Renal cortex interstitium (tissue), 11 donors: ENCODE results near the gene SRP9. TPM values are rescaled to one million over a fixed set of nuclear protein-coding genes. Genes with fewer than 3 reads are reported as not detected.
"Not testable (repeated sequence)": the region's sequence is repeated elsewhere in the genome, so short reads cannot be mapped to it uniquely, and the experiment has no call there.

Experiments
- DNase-seq, 11 donors: peaks; one replicate each; pipeline ENCODE4 v3.0.0-alpha.2; 2013; ENCODE audit warnings: low read depth in 9 of 11, low spot score in 4 of 11; ENCODE audit errors: extremely low read depth in 1 of 11
- polyA plus RNA-seq, 3 donors: library from polyadenylated mRNA; unstranded; fragments of 120-200 nt; gene quantifications; one replicate each; pipeline ENCODE4 v1.2.1, GENCODE V29; 2013; ENCODE audit not compliant: insufficient read length in 3 of 3

The SRP9 gene
- polyA plus RNA-seq, 3 donors: 397 to 497 (median 435) TPM

GRCh38 chr1:225820522-225821120 is 43.0 kb downstream of the SRP9 start:
- no peak for DNase-seq

DNA sequence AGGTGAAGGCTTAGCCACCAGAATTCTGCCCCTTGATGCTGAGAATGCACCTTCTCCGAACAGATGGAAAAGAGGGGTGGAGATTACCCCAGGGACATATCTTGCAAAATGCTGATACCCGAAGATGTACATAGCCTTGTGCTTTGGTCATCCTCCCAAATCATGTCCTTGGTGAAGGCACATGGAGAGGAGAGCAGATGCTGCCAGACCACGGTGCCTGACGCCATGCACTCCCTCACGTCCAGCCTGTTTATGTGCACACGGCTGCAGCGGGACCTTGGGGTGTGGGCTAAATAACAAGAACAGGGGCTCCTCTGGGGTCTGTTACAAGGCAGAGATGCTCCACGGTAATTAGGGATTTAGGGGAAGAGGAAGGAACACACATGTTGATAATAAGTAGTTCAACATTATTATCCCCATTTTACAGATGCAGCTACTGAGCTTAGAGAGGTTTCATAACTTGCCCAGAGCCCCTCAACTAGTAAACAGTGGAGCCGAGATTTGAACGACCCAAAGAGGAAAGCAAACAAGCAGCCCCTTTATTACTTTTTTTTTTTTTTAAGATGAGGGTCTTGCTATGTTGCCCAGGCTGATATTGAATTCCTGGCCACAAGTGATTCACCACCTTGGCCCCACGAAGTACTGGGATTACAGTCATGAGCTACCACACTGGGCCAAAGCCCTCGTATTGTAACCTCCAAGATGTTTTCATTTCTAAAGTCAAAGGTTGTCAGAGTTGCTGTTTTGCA is 45.2 kb downstream of the SRP9 start:
- DNase-seq: no peak

GRCh38 chr1:225823811-225824261 is 46.2 kb downstream of the SRP9 start:
- no peak for DNase-seq

DNA sequence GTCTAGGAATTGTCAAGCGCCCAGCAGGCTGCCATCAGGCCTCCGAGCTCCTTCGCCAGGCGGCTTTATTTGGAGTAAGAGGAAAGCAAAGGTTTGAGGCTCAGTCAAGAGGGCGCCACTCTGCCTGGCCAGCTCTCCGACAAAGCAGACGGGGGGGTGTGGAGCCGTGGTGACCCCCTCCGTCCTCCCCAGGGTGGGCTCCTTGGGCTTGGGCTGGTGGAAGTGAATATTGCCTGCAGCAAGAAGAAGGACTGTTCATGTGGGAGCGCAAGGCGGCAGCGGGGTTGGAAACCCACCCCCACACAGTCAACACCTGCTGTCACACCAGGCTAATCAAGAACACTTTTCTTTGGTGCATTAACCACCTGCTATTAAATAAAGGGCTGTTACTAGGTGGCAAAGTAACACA is 46.9 kb downstream of the SRP9 start:
- no peak for DNase-seq

- DNase-seq: no peak
These were observed 47.5 kb downstream of the SRP9 start for GRCh38 chr1:225825078-225825477.

- no peak for DNase-seq
These were observed 48.0 kb downstream of the SRP9 start for GRCh38 chr1:225825607-225826007.

DNA sequence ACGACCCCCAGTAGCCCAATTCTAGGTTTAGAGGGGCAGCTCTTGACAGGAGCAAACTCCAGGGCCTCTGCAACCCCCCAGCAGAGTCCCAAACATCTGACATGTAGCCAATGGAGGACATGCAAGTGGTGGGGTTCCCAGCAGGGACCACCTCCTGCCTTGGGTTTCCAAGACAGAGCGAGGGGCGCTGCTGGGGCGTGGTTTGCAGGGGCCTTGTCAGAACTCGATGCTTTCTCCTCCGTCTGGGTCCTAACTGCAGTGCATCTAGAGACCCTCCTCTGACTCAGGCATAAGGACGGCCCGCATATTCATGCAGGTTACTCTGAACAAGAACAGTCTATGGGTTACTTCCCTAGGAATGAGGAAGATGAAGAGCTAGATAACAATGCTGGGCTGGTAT is 49.5 kb downstream of the SRP9 start:
- no peak for DNase-seq

DNA sequence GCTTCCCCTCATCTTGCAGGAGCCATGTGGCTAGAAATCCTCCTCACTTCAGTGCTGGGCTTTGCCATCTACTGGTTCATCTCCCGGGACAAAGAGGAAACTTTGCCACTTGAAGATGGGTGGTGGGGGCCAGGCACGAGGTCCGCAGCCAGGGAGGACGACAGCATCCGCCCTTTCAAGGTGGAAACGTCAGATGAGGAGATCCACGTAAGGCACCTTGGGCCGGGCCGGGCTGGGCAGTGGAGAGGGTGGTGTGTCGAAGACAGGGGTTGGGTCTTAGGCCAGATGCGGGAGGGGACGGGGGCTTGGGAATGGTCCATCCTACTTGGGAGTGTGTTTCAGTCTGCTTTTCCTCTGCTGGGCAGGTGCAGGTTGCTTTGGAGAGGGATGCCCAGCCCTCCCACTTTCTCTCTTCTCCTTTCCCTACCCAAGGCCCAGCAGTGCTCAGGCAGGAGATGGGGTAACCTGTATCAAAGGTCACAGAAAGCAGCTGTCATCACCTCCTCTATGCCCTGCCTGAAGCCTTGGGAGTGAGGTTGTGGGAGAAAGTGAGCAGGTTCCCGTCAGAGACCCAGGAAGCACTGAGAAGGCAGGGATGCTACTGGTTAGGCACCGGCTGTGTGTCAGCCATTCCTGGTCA is 51.2 kb downstream of the SRP9 start:
- no peak for DNase-seq

DNA sequence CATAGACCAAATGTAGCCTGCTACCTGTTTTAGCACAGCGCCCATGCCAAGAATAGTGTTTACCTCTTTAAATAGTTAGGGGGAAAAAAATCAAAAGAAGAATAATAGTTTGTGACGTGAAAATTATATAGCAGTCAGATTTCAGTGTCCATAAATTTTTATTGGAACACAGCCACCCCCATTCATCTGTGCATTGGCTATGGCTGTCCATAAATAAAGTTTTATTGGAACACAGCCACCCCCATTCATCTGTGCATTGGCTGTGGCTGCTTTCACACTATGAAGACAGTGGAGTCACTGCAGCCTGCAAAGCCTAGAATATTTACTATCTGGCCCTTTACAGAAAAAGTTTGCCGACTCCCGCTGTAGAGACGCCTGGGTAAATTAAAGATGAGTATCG is 53.2 kb downstream of the SRP9 start:
- DNase-seq: no peak

GRCh38 chr1:225834417-225835329 is 57.0 kb downstream of the SRP9 start:
- DNase-seq: no peak

- no peak for DNase-seq
These were observed 58.2 kb downstream of the SRP9 start for GRCh38 chr1:225835856-225836255.

DNA sequence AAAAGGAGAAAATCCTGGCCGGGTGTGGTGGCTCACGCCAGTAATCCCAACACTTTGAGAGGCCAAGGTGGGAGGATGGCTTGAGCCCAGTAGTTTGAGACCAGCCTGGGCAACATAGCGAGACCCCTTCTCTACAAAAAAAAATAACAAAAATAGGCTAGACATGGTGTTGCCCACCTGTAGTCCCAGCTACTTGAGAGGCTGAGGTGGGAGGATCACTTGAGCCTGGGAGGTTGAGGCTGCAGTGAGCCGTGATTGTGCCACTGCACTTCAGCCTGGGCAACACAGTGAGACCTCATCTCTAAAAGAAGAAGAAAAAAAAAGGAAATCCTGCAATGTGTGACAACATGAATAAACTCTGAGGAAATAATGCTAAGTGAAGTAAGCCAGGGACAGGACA is 58.7 kb downstream of the SRP9 start:
- DNase-seq: not testable (repeated sequence)

DNA sequence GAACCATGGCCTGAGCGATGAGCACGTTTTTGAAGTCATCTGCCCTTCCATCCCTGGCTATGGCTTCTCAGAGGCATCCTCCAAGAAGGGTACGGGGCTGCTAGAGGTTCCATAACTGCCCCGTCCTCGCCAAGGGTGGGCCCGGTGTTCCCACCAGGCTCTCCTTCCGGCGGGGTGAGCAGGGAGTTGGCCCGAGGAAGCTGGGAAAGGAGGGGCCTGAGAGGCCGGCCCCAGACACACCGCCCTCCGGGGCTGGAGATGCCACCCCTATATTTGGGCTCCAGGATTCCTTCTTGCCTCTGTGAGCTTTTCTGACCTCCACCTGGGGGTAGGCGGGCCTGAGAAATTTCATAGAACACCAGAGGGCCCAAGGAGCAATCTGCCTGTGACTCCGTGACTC is 61.2 kb downstream of the SRP9 start:
- no peak for DNase-seq

Other genes starting within 250 kb of the SRP9 start
- 100 to 1,000 TPM; 103 to 114 (median 112) TPM for gene ENAH, start 124.7 kb upstream of the SRP9 start, polyA plus RNA-seq
- gene EPHX1, start 32.3 kb downstream of the SRP9 start, polyA plus RNA-seq: 10 to 100 TPM; 52.0 to 60.3 (median 58.9) TPM
- 10 to 100 TPM; 47.2 to 94.4 (median 48.6) TPM for gene TMEM63A, start 104.6 kb downstream of the SRP9 start, polyA plus RNA-seq
- gene LEFTY1, start 111.3 kb downstream of the SRP9 start, polyA plus RNA-seq: 1 to 10 TPM; 4.2 to 5.5 (median 4.8) TPM
- gene PYCR2, start 146.4 kb downstream of the SRP9 start, polyA plus RNA-seq: 10 to 100 TPM; 50.0 to 59.1 (median 57.3) TPM
- 1 to 10 TPM in 1 of 3 donors, under 1 TPM in 2; 0.82 to 1.5 (median 0.89) TPM for gene LEFTY2, start 163.4 kb downstream of the SRP9 start, polyA plus RNA-seq
- gene SDE2, start 221.5 kb downstream of the SRP9 start, polyA plus RNA-seq: 10 to 100 TPM; 19.9 to 23.8 (median 21.7) TPM